ENCODE measurements around the gene SLC5A6.

DNA sequence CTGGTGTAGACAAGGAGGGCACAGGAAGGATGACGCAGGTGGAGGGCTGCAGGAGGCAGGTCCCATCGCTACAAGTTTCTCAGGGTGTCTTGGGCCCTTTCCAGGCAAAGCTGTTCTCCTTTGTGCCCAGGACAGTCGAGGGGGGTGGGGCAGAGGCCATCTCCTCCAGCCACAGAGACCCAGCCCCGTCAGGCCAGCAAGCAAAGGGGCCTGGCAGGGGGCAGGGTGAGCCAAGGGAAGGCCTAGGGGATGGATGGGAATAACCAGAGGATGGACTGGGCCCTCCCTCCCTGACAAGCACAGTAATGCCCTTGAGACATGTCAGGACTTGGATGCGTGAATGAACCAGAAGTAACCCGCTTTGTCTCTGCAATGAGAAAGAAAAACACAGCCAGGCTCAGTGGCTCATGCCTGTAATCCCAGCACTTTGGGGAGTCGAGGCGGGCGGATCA lies 57.0 kb downstream of the SLC5A6 start:
- TF ChIP-seq, protein P1, sequence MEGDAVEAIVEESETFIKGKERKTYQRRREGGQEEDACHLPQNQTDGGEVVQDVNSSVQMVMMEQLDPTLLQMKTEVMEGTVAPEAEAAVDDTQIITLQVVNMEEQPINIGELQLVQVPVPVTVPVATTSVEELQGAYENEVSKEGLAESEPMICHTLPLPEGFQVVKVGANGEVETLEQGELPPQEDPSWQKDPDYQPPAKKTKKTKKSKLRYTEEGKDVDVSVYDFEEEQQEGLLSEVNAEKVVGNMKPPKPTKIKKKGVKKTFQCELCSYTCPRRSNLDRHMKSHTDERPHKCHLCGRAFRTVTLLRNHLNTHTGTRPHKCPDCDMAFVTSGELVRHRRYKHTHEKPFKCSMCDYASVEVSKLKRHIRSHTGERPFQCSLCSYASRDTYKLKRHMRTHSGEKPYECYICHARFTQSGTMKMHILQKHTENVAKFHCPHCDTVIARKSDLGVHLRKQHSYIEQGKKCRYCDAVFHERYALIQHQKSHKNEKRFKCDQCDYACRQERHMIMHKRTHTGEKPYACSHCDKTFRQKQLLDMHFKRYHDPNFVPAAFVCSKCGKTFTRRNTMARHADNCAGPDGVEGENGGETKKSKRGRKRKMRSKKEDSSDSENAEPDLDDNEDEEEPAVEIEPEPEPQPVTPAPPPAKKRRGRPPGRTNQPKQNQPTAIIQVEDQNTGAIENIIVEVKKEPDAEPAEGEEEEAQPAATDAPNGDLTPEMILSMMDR (IDR thresholded peaks at IDR 0.05) = no peak
- no peak for TF ChIP-seq POLR2A (IDR thresholded peaks at IDR 0.05)
